Liver (tissue), 9 donors: ENCODE data around the gene CFAP73. TPM values are rescaled to one million over a fixed set of nuclear protein-coding genes. Genes with fewer than 3 reads are reported as not detected.

Source experiments
- DNase-seq: peaks from one replicate; pipeline ENCODE4 v3.0.0-alpha.2; 2017; ENCODE audit warnings: low spot score
- H3K27ac ChIP-seq, 2 donors: one replicate each; pipeline ENCODE4 v1.7.0; 2013; ENCODE audit warnings: inconsistent platforms in 2 of 2, low read length in 2 of 2, control low read depth in 1 of 2, low read depth in 1 of 2, mild to moderate bottlenecking in 1 of 2
- H3K27me3 ChIP-seq, 4 donors: one replicate each; pipeline versions ENCODE4 v1.6.1 to v1.7.0; 2013; ENCODE audit warnings: low read length in 3 of 4, inconsistent platforms in 1 of 4, mild to moderate bottlenecking in 1 of 4, moderate library complexity in 1 of 4; ENCODE audit not compliant: control insufficient read depth in 4 of 4, insufficient read depth in 4 of 4
- H3K36me3 ChIP-seq, 4 donors: one replicate each; pipeline versions ENCODE4 v1.6.1 to v1.7.0; 2013; ENCODE audit warnings: low read length in 3 of 4, mild to moderate bottlenecking in 3 of 4, low read depth in 1 of 4, moderate library complexity in 1 of 4; ENCODE audit not compliant: control insufficient read depth in 4 of 4, insufficient read depth in 3 of 4
- H3K4me1 ChIP-seq, 4 donors: one replicate each; pipeline versions ENCODE4 v1.6.1 to v1.7.0; 2013; ENCODE audit warnings: low read length in 3 of 4, mild to moderate bottlenecking in 3 of 4, moderate library complexity in 1 of 4; ENCODE audit not compliant: control insufficient read depth in 4 of 4, insufficient read depth in 4 of 4
- H3K4me3 ChIP-seq, 3 donors: one replicate each; pipeline versions ENCODE4 v1.6.1 to v1.7.0; 2013; ENCODE audit warnings: low read length in 3 of 3, control low read depth in 1 of 3, low read depth in 1 of 3, mild to moderate bottlenecking in 1 of 3
- H3K9ac ChIP-seq, 2 donors: one replicate each; pipeline ENCODE4 v1.7.0; 2013; ENCODE audit warnings: low read length in 2 of 2, mild to moderate bottlenecking in 2 of 2, moderate library complexity in 2 of 2, control low read depth in 1 of 2, low read depth in 1 of 2
- H3K9me3 ChIP-seq, 4 donors: one replicate each; pipeline versions ENCODE4 v1.6.1 to v1.7.0; 2013; ENCODE audit warnings: low read length in 3 of 4; ENCODE audit not compliant: control insufficient read depth in 4 of 4
- EGR1 ChIP-seq, 2 donors: IDR thresholded peaks; 2 replicates each; pipeline ENCODE4 v1.6.1; 2016 to 2018; ENCODE audit warnings: antibody characterized with exemption in 2 of 2, low read depth in 2 of 2
- FOXA1 ChIP-seq: IDR thresholded peaks from 2 replicates; pipeline ENCODE4 v1.6.1; 2016; ENCODE audit warnings: antibody characterized with exemption
- FOXA2 ChIP-seq: IDR thresholded peaks from 2 replicates; pipeline ENCODE4 v1.6.1; 2016; ENCODE audit warnings: antibody characterized with exemption
- GABPA ChIP-seq, 2 donors: IDR thresholded peaks in 1 of 2; conservative IDR thresholded peaks in 1 of 2; 2 replicates each; pipeline ENCODE4 v1.6.1; 2016; ENCODE audit warnings: antibody characterized with exemption in 2 of 2, mild to moderate bottlenecking in 1 of 2, moderate library complexity in 1 of 2
- HNF4A ChIP-seq, 2 donors: conservative IDR thresholded peaks; 2 replicates each; pipeline ENCODE4 v1.6.1; 2016; ENCODE audit warnings: antibody characterized with exemption in 2 of 2, mild to moderate bottlenecking in 2 of 2
- HNF4G ChIP-seq: IDR thresholded peaks from 2 replicates; pipeline ENCODE4 v1.6.1; 2016; ENCODE audit warnings: antibody characterized with exemption
- JUND ChIP-seq, 2 donors: IDR thresholded peaks; 2 replicates each; pipeline ENCODE4 v1.6.1; 2016; ENCODE audit warnings: antibody characterized with exemption in 2 of 2
- NR2F2 ChIP-seq: IDR thresholded peaks from 2 replicates; pipeline ENCODE4 v1.6.1; 2016; ENCODE audit warnings: antibody characterized with exemption
- RAD21 ChIP-seq, 2 donors: IDR thresholded peaks; 2 replicates each; pipeline ENCODE4 v1.6.1; 2016; ENCODE audit warnings: antibody characterized with exemption in 2 of 2, mild to moderate bottlenecking in 2 of 2
- RXRA ChIP-seq, 2 donors: IDR thresholded peaks; 2 replicates each; pipeline ENCODE4 v1.6.1; 2017 to 2018; ENCODE audit warnings: antibody characterized with exemption in 2 of 2, mild to moderate bottlenecking in 1 of 2
- SP1 ChIP-seq: IDR thresholded peaks from 2 replicates; pipeline ENCODE4 v1.6.1; 2018; ENCODE audit warnings: antibody characterized with exemption, mild to moderate bottlenecking
- TAF1 ChIP-seq: conservative IDR thresholded peaks from 2 replicates; pipeline ENCODE4 v1.6.1; 2016; ENCODE audit warnings: antibody characterized with exemption, mild to moderate bottlenecking
- YY1 ChIP-seq: IDR thresholded peaks from 2 replicates; pipeline ENCODE4 v1.6.1; 2016; ENCODE audit warnings: antibody characterized with exemption, mild to moderate bottlenecking
- WGBS: extraction: QIAGEN DNeasy Blood & Tissue Kit; methylation state at CpG from one replicate; pipeline ENCODE4 v1.1.7; 2013; 5-methylcytosine and 5-hydroxymethylcytosine counted together
- polyA plus RNA-seq, 2 donors: library from polyadenylated mRNA; stranded (reverse) in 1 of 2; unstranded in 1 of 2; fragments of 200-250 nt in 1 of 2; fragments of >200 nt in 1 of 2; fragmentation: Nextera tagmentation in 1 of 2; extraction: Ambion mirVana in 1 of 2; gene quantifications; one replicate each; pipeline versions ENCODE4 v1.2.1 to v1.2.3, GENCODE V29; 2013 to 2015
- total RNA-seq, 2 donors: library from RNA; depleted of rRNA; stranded (reverse); fragments of >200 nt; gene quantifications; one replicate each; pipeline ENCODE4 v1.2.3, GENCODE V29; 2014
- TF ChIP-seq, protein P1 (sequence below): IDR thresholded peaks from 2 replicates; pipeline ENCODE4 v1.6.1; 2016; ENCODE audit warnings: antibody characterized with exemption
- TF ChIP-seq, protein P2 (sequence below): IDR thresholded peaks from 2 replicates; pipeline ENCODE4 v1.6.1; 2016; ENCODE audit warnings: antibody characterized with exemption, mild to moderate bottlenecking
- TF ChIP-seq, protein P3 (sequence below): IDR thresholded peaks from 2 replicates; pipeline ENCODE4 v1.6.1; 2016; ENCODE audit warnings: antibody characterized with exemption
- TF ChIP-seq, protein P4 (sequence below): fragments of 150-350 bp; IDR thresholded peaks from 2 replicates; pipeline ENCODE4 v1.5.1; 2017; ENCODE audit warnings: improper control_type of control experiment, low read depth, low read length; ENCODE audit not compliant: missing input control
- TF ChIP-seq, protein P5 (sequence below): IDR thresholded peaks from 2 replicates; pipeline ENCODE4 v1.6.1; 2016; ENCODE audit warnings: antibody characterized with exemption
- donor health status: healthy.
- donor health status: healthy.
- donor health status: healthy.
- donor health status: healthy.
- donor health status: healthy.

CFAP73 gene
- total and polyA plus RNA-seq, 4 donors, result 0.18 to 0.19 TPM; not detected in 2

DNA sequence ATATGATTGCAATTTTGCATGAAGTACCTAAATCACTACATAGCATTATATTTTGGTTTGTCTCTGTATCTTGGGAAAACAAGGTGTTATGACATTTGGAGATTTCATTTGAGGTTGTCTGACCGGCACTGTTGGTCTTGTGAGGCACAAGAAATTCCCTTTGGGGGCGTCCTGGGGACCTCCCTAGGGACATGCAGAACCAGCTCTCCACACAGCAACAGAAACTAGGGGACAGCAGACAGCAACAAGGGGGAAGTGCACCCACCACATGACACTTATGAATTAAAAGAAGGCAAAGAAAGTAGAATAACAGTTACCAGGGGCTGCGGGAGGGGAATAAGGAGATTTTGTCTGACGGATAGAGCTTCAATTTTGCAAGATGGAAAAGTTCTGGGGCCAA is 21.4 kb downstream of the CFAP73 start:
- Histone ChIP-seq H3K36me3 (peaks cover 25 to 67% (median 47%) of the 10 kb centered on the region in 4 donors), H3K27ac (no peak overlapping the region), H3K4me1 (no peaks in the 10 kb centered on the region), H3K27me3 (no peaks in the 10 kb centered on the region), H3K9me3 (no peaks in the 10 kb centered on the region), H3K9ac (no peak overlapping the region), H3K4me3 (no peak overlapping the region)
- no peak for DNase-seq
- WGBS, result 97% methylated on average over 4 of the region's 4 CpGs
- no peak for TF ChIP-seq RAD21 (IDR thresholded peaks at IDR 0.05)
- no peak for TF ChIP-seq NR2F2
- TF ChIP-seq, protein P1, sequence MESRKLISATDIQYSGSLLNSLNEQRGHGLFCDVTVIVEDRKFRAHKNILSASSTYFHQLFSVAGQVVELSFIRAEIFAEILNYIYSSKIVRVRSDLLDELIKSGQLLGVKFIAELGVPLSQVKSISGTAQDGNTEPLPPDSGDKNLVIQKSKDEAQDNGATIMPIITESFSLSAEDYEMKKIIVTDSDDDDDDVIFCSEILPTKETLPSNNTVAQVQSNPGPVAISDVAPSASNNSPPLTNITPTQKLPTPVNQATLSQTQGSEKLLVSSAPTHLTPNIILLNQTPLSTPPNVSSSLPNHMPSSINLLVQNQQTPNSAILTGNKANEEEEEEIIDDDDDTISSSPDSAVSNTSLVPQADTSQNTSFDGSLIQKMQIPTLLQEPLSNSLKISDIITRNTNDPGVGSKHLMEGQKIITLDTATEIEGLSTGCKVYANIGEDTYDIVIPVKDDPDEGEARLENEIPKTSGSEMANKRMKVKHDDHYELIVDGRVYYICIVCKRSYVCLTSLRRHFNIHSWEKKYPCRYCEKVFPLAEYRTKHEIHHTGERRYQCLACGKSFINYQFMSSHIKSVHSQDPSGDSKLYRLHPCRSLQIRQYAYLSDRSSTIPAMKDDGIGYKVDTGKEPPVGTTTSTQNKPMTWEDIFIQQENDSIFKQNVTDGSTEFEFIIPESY, result no peak
- TF ChIP-seq, protein P2, sequence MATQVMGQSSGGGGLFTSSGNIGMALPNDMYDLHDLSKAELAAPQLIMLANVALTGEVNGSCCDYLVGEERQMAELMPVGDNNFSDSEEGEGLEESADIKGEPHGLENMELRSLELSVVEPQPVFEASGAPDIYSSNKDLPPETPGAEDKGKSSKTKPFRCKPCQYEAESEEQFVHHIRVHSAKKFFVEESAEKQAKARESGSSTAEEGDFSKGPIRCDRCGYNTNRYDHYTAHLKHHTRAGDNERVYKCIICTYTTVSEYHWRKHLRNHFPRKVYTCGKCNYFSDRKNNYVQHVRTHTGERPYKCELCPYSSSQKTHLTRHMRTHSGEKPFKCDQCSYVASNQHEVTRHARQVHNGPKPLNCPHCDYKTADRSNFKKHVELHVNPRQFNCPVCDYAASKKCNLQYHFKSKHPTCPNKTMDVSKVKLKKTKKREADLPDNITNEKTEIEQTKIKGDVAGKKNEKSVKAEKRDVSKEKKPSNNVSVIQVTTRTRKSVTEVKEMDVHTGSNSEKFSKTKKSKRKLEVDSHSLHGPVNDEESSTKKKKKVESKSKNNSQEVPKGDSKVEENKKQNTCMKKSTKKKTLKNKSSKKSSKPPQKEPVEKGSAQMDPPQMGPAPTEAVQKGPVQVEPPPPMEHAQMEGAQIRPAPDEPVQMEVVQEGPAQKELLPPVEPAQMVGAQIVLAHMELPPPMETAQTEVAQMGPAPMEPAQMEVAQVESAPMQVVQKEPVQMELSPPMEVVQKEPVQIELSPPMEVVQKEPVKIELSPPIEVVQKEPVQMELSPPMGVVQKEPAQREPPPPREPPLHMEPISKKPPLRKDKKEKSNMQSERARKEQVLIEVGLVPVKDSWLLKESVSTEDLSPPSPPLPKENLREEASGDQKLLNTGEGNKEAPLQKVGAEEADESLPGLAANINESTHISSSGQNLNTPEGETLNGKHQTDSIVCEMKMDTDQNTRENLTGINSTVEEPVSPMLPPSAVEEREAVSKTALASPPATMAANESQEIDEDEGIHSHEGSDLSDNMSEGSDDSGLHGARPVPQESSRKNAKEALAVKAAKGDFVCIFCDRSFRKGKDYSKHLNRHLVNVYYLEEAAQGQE, result no peak
- no peak for TF ChIP-seq GABPA (IDR thresholded peaks at IDR 0.05 in 1 of 2, conservative IDR thresholded peaks at IDR 0.05 in 1 of 2)
- no peak for TF ChIP-seq JUND (IDR thresholded peaks at IDR 0.05)

DNA sequence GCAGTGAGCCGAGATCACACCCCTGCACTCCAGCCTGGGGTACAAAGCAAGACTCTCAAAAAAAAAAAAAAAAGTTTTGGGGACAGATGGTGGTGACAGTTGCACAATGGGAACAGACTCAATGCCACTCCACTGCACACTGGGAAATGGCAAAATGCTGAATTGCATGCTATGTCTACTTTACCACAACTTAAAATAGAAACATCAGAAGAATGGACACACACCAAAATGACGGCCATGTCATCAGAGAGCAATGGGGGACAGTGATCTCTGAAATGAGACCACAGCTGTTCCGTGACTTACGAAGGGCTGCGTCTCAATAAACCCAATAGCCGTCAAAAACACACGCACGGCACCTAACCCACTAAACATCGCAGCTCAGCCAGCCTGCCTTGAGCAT is 22.0 kb downstream of the CFAP73 start:
- Histone ChIP-seq H3K4me1 (no peaks in the 10 kb centered on the region), H3K4me3 (no peak overlapping the region), H3K27ac (no peak overlapping the region), H3K9me3 (no peaks in the 10 kb centered on the region), H3K36me3 (peaks cover 25 to 67% (median 47%) of the 10 kb centered on the region in 4 donors), H3K27me3 (no peaks in the 10 kb centered on the region), H3K9ac (no peak overlapping the region)
- TF ChIP-seq JUND (IDR thresholded peaks at IDR 0.05), result no peak
- TF ChIP-seq, protein P1, result no peak
- no peak for TF ChIP-seq HNF4A (conservative IDR thresholded peaks at IDR 0.05)
- no peak for TF ChIP-seq GABPA (IDR thresholded peaks at IDR 0.05 in 1 of 2, conservative IDR thresholded peaks at IDR 0.05 in 1 of 2)
- TF ChIP-seq YY1, result no peak
- TF ChIP-seq, protein P2, result no peak
- TF ChIP-seq, protein P3, sequence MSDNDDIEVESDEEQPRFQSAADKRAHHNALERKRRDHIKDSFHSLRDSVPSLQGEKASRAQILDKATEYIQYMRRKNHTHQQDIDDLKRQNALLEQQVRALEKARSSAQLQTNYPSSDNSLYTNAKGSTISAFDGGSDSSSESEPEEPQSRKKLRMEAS, result no peak
- TF ChIP-seq NR2F2, result no peak
- TF ChIP-seq, protein P4, sequence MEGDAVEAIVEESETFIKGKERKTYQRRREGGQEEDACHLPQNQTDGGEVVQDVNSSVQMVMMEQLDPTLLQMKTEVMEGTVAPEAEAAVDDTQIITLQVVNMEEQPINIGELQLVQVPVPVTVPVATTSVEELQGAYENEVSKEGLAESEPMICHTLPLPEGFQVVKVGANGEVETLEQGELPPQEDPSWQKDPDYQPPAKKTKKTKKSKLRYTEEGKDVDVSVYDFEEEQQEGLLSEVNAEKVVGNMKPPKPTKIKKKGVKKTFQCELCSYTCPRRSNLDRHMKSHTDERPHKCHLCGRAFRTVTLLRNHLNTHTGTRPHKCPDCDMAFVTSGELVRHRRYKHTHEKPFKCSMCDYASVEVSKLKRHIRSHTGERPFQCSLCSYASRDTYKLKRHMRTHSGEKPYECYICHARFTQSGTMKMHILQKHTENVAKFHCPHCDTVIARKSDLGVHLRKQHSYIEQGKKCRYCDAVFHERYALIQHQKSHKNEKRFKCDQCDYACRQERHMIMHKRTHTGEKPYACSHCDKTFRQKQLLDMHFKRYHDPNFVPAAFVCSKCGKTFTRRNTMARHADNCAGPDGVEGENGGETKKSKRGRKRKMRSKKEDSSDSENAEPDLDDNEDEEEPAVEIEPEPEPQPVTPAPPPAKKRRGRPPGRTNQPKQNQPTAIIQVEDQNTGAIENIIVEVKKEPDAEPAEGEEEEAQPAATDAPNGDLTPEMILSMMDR, result no peak
- no peak for TF ChIP-seq FOXA2
- TF ChIP-seq FOXA1, result no peak
- TF ChIP-seq, protein P5, sequence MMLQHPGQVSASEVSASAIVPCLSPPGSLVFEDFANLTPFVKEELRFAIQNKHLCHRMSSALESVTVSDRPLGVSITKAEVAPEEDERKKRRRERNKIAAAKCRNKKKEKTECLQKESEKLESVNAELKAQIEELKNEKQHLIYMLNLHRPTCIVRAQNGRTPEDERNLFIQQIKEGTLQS, result no peak
- no peak for TF ChIP-seq SP1
- TF ChIP-seq RAD21 (IDR thresholded peaks at IDR 0.05), result no peak
- no peak for TF ChIP-seq RXRA (IDR thresholded peaks at IDR 0.05)
- no peak for TF ChIP-seq EGR1 (IDR thresholded peaks at IDR 0.05; ENCODE audit: low read depth in 2 of 2)
- TF ChIP-seq TAF1, result no peak
- TF ChIP-seq HNF4G, result no peak
- 96% methylated on average over 9 of the region's 9 CpGs for WGBS
- no peak for DNase-seq
